HepG2 (cell line): Measurements from ENCODE around the gene GPR158. TPM values are rescaled to one million over a fixed set of nuclear protein-coding genes. Genes with fewer than 3 reads are reported as not detected.

Source experiments
- ATAC-seq: fragments of 200-7000 bp; cut with Tn5 transposase; 3 replicates; pipeline ENCODE4 v1.9.1; 2020; ENCODE audit warnings: mild to moderate bottlenecking, moderate library complexity
- BruUV-seq: library from RNA; stranded (reverse); fragments of 400-500 nt; replicated peaks from 2 replicates; lab custom pipeline; 2021; lab: Mats Ljungman, UMichigan
- CTCF ChIA-PET: fragments of 300-600 bp; formaldehyde crosslinking; extraction: SDS; loops from one replicate; lab custom pipeline; 2021; ENCODE audit warnings: low total read pairs, inconsistent platforms, low intra/inter-chr PET ratio; lab: Yijun Ruan, JAX
- POLR2A ChIA-PET: fragments of 350-600 bp; sonication (Branson Sonifier 250); formaldehyde crosslinking; loops from one replicate; lab custom pipeline; 2020; ENCODE audit warnings: antibody characterized with exemption, inconsistent platforms; lab: Yijun Ruan, JAX
- DNase-seq: peaks from one replicate; pipeline ENCODE4 v3.0.0-alpha.2; 2015; ENCODE audit warnings: low spot score
- FAIRE-seq: peaks from 3 replicates; lab custom pipeline; 2011; peaks lifted over from hg19 to GRCh38; lab: Jason Lieb, UNC
- H2AFZ ChIP-seq: one replicate; pipeline ENCODE4 v1.6.1; 2011; ENCODE audit warnings: low read length, inconsistent platforms
- H3K27ac ChIP-seq: fragments of 300-600 bp; 3 replicates; pipeline ENCODE4 v1.8.0; 2011; ENCODE audit warnings: mixed run types, mild to moderate bottlenecking, mixed read lengths, low read length, inconsistent platforms; ENCODE audit not compliant: insufficient read depth; ENCODE audit errors: extremely low read length
- H3K27me3 ChIP-seq, 2 experiments: fragments of 200-600 bp in 1 of 2; 2 replicates in 1 of 2; 3 replicates in 1 of 2; pipeline versions ENCODE4 v1.6.0 to v1.8.0; 2011; ENCODE audit warnings: low read length in 2 of 2, mild to moderate bottlenecking in 2 of 2, moderate library complexity in 2 of 2, inconsistent platforms in 1 of 2; ENCODE audit not compliant: insufficient read depth in 2 of 2, control insufficient read depth in 1 of 2
- H3K36me3 ChIP-seq, 2 experiments: fragments of 200-600 bp in 1 of 2; replicated peaks in 1 of 2; 2 replicates in 1 of 2; 3 replicates in 1 of 2; pipeline versions ENCODE4 v1.5.1 to v1.8.0; 2011; ENCODE audit warnings: low read length in 2 of 2, inconsistent platforms in 1 of 2; ENCODE audit not compliant: insufficient read depth in 2 of 2, control insufficient read depth in 1 of 2
- H3K4me1 ChIP-seq: 2 replicates; pipeline ENCODE4 v1.5.1; 2012; ENCODE audit warnings: low read length, inconsistent platforms; ENCODE audit not compliant: insufficient read depth
- H3K4me2 ChIP-seq: 2 replicates; pipeline ENCODE4 v1.6.0; 2011; ENCODE audit warnings: low read depth, low read length, inconsistent platforms
- H3K4me3 ChIP-seq, 3 experiments: fragments of 200-600 bp in 1 of 3; sonication (generic), shearing (Covaris generic) in 1 of 3; replicated peaks in 1 of 3; 2 replicates each; pipeline ENCODE4 v1.5.1; 2011 to 2016; ENCODE audit warnings: low read length in 3 of 3, inconsistent platforms in 2 of 3, low read depth in 2 of 3, mild to moderate bottlenecking in 2 of 3, control low read depth in 1 of 3, mixed read lengths in 1 of 3; ENCODE audit not compliant: insufficient read depth in 1 of 3
- H3K79me2 ChIP-seq: one replicate; pipeline ENCODE4 v1.6.1; 2011; ENCODE audit warnings: low read length, inconsistent platforms; ENCODE audit not compliant: insufficient read depth
- H3K9ac ChIP-seq: 2 replicates; pipeline ENCODE4 v1.6.0; 2011; ENCODE audit warnings: mild to moderate bottlenecking, low read depth, low read length, inconsistent platforms; ENCODE audit not compliant: insufficient read depth
- H3K9me3 ChIP-seq: 2 replicates; pipeline ENCODE4 v1.5.1; 2012; ENCODE audit warnings: mild to moderate bottlenecking, low read length
- H4K20me1 ChIP-seq: 2 replicates; pipeline ENCODE4 v1.6.0; 2011; ENCODE audit warnings: inconsistent platforms, mild to moderate bottlenecking, low read length, moderate library complexity; ENCODE audit not compliant: insufficient read depth
- MATR3 ChIP-seq: sonication (generic); formaldehyde crosslinking; IDR thresholded peaks from 2 replicates; pipeline ENCODE4 v1.4.0; 2020; ENCODE audit warnings: missing genetic modification reagents
- ZNF318 ChIP-seq: sonication (generic); formaldehyde crosslinking; IDR thresholded peaks from 2 replicates; pipeline ENCODE4 v1.4.0; 2020; ENCODE audit warnings: mild to moderate bottlenecking, missing genetic modification reagents
- ZNF460 ChIP-seq: sonication (generic); formaldehyde crosslinking; IDR thresholded peaks from 2 replicates; pipeline ENCODE4 v1.5.1; 2020; ENCODE audit warnings: missing genetic modification reagents, mild to moderate bottlenecking, borderline replicate concordance
- in situ Hi-C: cut with HindIII; loops from 2 replicates; pipeline ENCODE4 v1.10.0; 2017; ENCODE audit warnings: low pct_unique_long_range_greater_than_20kb; ENCODE audit not compliant: extremely low pct_ligation_motif_present
- intact Hi-C: fragments of 100-400 bp; cut with micrococcal nuclease; formaldehyde crosslinking; loops from one replicate; pipeline ENCODE4 v1.10.0; 2022; ENCODE audit not compliant: unreplicated experiment
- polyA plus RNA-seq, 8 experiments: library from polyadenylated mRNA; depleted of rRNA in 3 of 8; stranded (reverse) in 7 of 8; unstranded in 1 of 8; fragments of >200 nt; fragmentation: Illumina TruSeq in 4 of 8; extraction: Trizol in 4 of 8; gene quantifications; 2 replicates each; pipeline versions ENCODE4 v1.2.1 to v1.2.3, GENCODE V29; 2011 to 2016; ENCODE audit warnings: low read depth in 4 of 8, missing spikeins in 1 of 8, mixed read lengths in 1 of 8; ENCODE audit not compliant: insufficient read depth in 1 of 8
- total RNA-seq, 5 experiments: library from RNA; depleted of rRNA; stranded (reverse); fragments of >200 nt; fragmentation: Illumina TruSeq; extraction: Trizol; gene quantifications; 2 replicates each; pipeline ENCODE4 v1.2.3, GENCODE V29; 2016; ENCODE audit warnings: low read depth in 1 of 5

The GPR158 gene
- total and polyA plus RNA-seq, 2 of the 13 experiments (the other 11 are each of a cell fraction or from before 2014, with no cell fraction given) = not detected

GRCh38 chr10:25336330-25336729 lies 161.5 kb downstream of the GPR158 start:
- no peak overlapping the region for H3K4me2 ChIP-seq
- CTCF ChIA-PET = no interaction called here
- ATAC-seq = no peak
- no peaks in the 10 kb centered on the region for H3K79me2 ChIP-seq
- no peaks in the 10 kb centered on the region for H3K4me1 ChIP-seq
- H2AFZ ChIP-seq = no peak overlapping the region
- no peak overlapping the region for H3K9ac ChIP-seq
- no peak for DNase-seq
- no peaks in the 10 kb centered on the region for H3K9me3 ChIP-seq
- H3K27me3 ChIP-seq = no peaks in the 10 kb centered on the region
- no peak overlapping the region for H3K27ac ChIP-seq
- intact Hi-C loops = no loop called here
- TF ChIP-seq ZNF318 = no peak
- TF ChIP-seq ZNF460 (CRISPR knock-in tag) = no peak
- no peak for TF ChIP-seq MATR3 (CRISPR knock-in tag)
- TF ChIP-seq, all 625 proteins: peak for 0
- no peak overlapping the region for H3K4me3 ChIP-seq
- no peaks in the 10 kb centered on the region for H3K36me3 ChIP-seq
- no peak for FAIRE-seq
- in situ Hi-C loops = no loop called here
- H4K20me1 ChIP-seq = no peaks in the 10 kb centered on the region
- POLR2A ChIA-PET = no interaction called here
- BruUV-seq = no TSS peak
